HG03135 (cell line): ENCODE data around the gene SERPINB1.
"Not testable (repeated sequence)": the region's sequence is repeated elsewhere in the genome, so short reads cannot be mapped to it uniquely, and the experiment has no call there.

Experiments used
- ATAC-seq: cut with Tn5 transposase; IDR thresholded peaks from one replicate; pipeline ENCODE4 v1.9.1; 2021; ENCODE audit warnings: mild to moderate bottlenecking, moderate library complexity; ENCODE audit not compliant: unreplicated experiment

The SERPINB1 gene

GRCh38 chr6:2841264-2842138 is at the start of gene SERPINB1:
TSS of gene SERPINB1 (minus strand) at chr6:2841863. CDS start at chr6:2840586, 1,277 bp downstream.
- ATAC-seq, result peak; percentile 59

DNA sequence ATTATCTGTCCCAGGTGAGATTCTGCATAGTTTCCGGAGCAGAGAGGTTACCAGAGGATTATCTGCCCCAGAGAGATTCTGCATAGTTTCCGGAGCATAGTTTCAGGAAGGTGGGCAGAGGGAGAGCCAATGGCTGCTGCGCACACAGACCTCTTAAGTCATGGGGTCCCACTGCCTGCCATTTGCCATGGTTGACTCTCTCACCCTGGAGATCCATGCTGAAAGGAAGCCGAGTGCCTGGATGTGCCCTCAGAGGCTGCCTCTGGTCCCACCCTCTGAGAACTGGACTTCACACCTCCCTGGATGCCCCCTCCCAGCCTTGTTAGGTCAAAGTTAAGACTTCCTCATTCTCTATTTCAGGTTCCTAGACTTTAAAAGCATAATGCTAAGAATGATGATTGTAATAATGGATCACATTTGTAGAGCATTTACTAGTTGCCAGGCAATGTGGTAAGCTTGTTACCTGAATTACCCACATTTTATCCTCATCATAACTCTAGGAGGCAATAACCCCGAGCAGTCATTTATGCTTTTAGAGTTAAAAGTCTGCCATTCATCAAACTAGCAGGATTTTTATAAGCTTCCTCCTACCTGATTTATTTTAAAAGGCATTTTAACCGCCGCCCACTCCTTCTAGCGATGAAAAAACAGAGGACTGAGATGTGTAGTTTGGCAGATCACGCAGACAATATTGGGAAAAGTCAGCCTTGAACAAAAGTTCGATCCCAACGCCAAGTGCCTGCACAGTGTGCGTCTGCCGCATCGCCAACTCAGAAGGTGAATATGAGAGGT is 49.5 kb upstream of the SERPINB1 start:
- no peak for ATAC-seq

GRCh38 chr6:2885967-2886735 is 44.5 kb upstream of the SERPINB1 start:
- ATAC-seq, result no peak

DNA sequence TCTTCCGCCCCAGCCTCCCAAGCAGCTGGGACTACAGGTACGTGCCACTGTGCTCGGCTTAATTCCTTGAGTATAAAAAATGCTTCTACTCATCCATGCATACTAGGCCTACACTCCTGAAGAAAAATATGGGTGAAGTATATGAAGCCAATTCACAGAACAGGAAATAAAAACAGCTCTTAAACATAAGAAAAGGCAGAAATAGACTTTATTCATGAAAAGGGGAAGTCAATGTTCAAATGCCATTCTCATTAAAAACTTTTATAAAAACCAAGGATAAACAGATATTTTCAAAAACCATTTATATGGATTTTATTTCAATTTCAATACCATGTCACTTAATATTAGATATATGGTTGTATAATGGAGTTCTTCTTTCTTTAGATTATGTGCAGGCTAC is 43.1 kb upstream of the SERPINB1 start:
- no peak for ATAC-seq

DNA sequence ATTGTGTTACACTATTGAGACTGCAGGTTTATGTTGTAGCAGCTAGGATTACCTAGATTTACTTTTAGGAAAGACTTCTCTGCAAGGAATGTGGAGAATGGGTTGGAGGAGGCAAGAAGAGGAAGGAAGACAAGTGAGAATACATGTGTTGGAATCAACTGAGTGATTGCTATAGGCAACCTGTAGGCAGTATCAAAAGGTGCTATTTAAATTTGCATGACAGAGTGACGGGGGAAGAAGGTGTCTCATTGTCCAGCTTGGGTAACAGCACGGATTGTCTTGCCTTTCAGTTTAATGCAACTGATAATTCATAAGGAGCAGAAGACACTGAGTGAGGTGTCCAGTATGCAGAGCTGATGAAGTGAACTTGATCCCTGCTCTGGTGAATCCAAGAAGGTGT is 42.0 kb upstream of the SERPINB1 start:
- no peak for ATAC-seq

- peak; percentile 50 for ATAC-seq
Measured at GRCh38 chr6:2881423-2881822, 39.8 kb upstream of the SERPINB1 start.

- ATAC-seq, result not testable (repeated sequence)
Measured at GRCh38 chr6:2880156-2880555, 38.5 kb upstream of the SERPINB1 start.

- no peak for ATAC-seq
Measured at GRCh38 chr6:2877960-2878359, 36.3 kb upstream of the SERPINB1 start.

DNA sequence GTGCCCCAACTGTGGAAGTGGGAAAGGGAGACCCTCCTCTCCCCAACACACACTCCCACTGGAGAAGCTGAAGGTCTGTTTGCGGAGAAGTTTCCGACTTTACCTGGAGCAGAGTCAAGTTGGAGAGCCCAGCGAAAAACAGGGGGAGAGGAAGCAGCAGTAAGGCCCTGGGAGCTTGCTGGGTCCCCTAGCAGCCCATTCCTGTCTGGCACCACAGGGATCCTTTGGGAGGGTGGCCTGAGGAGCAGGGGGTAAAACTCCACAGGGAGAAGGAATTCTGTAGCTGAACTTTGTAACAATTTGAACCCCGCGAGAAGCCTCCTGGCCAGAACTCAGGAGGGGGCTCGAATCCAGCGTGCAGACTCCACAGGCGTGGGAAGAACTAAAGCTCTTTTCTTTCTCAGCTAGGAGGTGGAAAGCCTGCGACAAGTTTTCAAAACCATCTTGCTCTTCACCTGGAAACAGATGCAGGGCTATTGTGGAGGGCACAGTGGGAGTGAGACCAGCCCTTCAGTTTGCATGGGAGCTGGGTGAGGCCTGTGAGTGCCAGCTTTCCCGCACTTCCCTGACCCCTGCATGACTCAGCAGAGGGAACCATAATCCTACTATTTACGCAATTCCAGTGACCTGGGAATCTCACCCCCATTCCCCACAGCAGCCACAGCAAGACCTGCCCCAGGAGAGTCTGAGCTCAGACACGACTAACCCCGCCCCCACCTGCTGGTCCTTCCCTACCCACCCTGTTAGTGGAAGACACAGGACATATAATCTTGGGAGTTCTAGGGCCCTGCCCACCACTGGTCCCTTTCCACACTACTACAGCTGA is 35.6 kb upstream of the SERPINB1 start:
- ATAC-seq, result no peak

GRCh38 chr6:2876210-2877056 is 34.8 kb upstream of the SERPINB1 start:
- no peak for ATAC-seq

DNA sequence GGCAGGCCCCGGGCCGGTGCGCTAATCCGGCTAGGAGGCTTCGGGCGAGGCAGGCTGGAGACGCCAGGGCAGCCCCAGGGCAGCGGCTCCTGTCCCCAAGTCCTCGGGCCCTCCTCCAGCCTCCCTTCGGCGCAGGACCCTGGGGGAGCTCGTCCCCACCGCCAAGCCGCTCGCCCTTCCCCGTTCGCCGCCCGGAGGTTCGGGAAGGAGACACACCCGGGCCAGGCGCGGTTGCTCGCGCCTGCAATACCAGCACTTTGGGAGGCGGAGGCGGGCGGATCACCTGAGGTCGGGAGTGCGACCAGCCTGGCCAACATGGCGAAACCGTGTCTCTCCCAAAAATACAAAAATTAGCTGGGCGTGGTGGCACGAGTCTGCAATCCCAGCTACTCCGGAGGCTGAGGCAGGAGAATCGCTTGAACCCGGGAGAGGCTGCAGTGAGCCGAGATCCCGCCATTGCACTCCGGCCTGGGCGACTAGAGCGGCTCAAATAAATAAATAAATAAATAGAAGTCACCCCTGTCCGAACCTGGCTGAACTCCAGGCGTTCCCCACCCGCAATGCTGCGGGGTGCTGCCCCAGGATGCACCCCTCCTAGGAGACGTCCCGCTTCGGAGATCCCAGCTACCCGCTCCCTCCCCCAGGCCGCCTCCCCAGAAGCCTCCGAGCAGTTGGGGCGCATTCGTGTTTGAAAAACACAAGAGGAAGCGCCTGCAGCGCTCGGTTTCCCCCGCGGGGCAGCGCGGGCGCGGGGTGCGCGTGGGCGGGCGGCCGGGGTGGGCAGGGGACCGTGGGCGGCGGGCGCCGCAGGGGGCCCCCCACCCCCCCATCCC is 33.9 kb upstream of the SERPINB1 start:
- ATAC-seq, result no peak

- no peak for ATAC-seq
Measured at GRCh38 chr6:2873643-2874042, 32.0 kb upstream of the SERPINB1 start.

DNA sequence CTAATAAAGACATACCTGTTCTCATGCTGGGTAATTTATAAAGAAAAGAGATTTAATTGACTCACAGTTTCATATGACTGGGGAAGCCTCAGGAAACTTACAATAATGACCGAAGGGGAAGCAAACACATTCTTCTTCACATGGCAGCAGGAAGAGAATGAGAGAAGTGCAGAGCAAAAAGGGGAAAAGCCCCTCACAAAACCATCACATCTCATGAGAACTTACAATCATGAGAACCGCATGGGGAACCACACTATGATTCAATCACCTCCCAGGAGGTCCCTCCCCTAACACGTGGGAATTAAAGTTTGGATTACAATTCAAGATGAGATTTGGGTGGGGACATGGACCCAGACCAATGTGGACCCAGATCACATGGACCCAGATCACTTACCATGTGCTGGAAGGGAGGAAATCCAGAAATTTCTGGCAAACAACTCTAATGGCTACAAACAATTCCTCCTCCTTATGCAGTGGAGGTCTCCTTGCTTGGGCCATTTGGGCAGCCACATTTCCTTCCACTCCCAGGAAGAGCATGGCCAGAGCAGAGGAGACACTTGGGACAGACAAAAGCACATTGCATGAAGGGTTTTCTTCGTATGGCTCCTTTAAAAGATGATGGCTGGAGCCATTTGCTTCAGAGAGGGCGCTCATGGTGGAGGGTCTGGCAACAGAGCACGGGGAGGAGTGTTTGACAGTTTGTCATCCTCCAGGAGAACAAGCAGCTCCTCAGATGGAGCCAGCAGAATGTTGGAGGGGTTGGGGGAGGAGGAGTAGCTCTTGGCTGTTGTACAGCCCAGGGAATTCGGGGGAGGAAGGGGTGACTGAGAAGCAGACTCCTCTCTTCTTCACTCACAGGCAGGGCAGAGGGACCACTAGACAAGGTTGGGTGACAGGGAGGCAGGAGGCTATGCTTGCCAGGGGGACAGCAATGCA is 31.0 kb upstream of the SERPINB1 start:
- ATAC-seq, result no peak

GRCh38 chr6:2871953-2872352 is 30.3 kb upstream of the SERPINB1 start:
- no peak for ATAC-seq

DNA sequence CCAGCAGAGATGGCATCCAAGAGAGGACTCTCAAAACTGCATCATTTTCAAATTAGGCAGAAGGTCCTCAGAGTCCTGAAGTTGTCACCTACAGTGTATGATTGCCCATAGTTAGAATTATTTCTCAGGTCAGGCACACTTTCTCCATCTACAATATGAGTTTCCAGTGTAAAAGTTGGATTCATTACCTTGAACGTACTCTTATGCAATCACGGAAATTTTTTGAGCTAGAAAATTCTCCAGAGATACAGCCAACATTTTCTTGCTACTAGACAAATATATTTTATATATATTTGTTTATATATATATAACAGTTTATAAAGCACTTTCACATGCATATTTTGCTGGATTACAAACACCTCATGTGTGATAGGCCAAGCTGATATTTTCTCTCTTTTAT is 29.4 kb upstream of the SERPINB1 start:
- no peak for ATAC-seq

GRCh38 chr6:2870046-2870636 is 28.5 kb upstream of the SERPINB1 start:
- ATAC-seq, result no peak

DNA sequence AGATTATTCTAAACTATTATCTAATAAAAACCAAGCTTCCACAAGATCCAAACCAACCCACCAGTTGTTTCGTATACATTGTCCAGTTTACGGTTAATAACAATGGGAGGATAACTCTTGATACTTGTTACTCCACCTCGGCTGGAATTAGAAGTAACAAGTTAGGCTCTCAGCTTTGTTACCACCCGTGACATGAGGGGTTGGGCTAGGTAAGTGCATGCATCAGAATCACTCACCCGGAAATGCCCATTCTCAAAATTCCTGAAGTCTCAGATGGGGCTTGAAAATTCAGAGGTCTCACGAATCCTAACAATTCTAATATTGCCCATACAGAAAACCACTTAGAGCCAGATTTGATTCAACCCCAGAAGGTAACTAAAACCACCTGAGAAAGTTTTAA is 27.0 kb upstream of the SERPINB1 start:
- ATAC-seq, result no peak
